Myocyte (in vitro differentiated cells): Measurements from ENCODE around the gene DOCK10. TPM values are rescaled to one million over a fixed set of nuclear protein-coding genes. Genes with fewer than 3 reads are reported as not detected.
A peak's percentile ranks its signal among the peaks of the same experiment; 100 is the strongest.
"Not testable (repeated sequence)": the region's sequence is repeated elsewhere in the genome, so short reads cannot be mapped to it uniquely, and the experiment has no call there.

Experiments used
- DNase-seq: peaks from one replicate; pipeline ENCODE4 v3.0.0-alpha.2; 2012; ENCODE audit warnings: low read depth
- total RNA-seq: library from RNA; depleted of rRNA; stranded (reverse); fragments of >200 nt; gene quantifications from 2 replicates; pipeline ENCODE4 v1.2.3, GENCODE V29; 2014

Gene DOCK10
- total RNA-seq, 1 donor from 2014 or later, result 16.5 TPM

DNA sequence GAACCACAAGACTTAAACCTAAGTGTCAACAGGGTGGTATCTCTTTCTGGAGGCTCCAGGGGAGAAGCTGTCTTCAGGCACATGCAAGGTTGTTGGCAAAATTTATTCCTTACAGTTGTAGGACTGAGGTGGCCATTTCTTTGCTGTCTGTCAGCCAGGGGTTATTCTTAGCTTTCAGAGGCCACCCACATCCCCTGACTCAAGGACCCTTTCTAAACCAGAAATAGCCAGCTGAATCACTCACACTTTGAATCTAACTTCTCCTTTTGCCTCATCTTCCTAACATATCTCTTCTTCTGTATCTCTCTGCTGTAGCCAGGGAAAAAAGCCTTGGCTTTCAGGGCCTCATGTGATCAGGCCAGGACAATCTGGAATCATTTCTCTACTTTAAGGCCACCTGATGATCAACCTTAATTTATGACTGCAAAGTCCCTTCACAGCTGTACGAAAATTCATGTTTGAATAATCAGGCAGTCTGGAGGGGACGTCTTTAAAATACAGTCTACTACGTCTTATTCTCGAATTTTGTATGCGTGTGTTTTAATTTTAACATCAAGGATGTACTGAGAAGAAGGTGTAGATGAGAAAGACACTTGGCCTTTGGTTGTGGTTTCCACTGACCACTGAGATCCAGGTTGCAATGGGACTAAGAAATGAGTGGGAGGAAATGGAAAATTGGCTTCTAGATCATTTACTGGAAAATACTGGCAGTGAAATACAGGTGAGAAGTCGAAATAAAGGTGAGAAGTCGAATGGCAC lies 90.4 kb downstream of the DOCK10 start:
- peak; percentile 15 for DNase-seq

GRCh38 chr2:224948859-224949258 lies 93.4 kb downstream of the DOCK10 start:
- no peak for DNase-seq

DNA sequence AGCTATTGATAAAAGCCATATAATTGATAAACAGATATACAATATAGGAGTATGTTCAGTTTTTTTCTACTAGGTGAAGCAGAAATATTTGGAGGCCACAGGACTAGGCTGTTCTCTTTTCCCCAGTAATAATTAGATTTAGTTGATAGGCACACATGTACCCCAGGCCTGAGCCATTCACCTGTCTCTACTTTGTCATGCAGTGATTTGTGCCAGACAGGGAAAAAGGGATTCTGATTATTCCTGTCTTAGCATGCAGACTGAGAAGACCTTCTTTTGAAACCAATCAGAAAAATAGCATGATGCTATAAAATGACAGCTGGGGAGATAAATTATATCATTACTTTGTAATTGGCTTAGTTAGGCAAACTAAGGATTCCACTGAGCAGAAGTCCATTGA lies 94.3 kb downstream of the DOCK10 start:
- DNase-seq, result no peak

GRCh38 chr2:224947566-224947965 lies 94.7 kb downstream of the DOCK10 start:
- no peak for DNase-seq

GRCh38 chr2:224946895-224947294 lies 95.4 kb downstream of the DOCK10 start:
- DNase-seq, result peak; percentile 52

DNA sequence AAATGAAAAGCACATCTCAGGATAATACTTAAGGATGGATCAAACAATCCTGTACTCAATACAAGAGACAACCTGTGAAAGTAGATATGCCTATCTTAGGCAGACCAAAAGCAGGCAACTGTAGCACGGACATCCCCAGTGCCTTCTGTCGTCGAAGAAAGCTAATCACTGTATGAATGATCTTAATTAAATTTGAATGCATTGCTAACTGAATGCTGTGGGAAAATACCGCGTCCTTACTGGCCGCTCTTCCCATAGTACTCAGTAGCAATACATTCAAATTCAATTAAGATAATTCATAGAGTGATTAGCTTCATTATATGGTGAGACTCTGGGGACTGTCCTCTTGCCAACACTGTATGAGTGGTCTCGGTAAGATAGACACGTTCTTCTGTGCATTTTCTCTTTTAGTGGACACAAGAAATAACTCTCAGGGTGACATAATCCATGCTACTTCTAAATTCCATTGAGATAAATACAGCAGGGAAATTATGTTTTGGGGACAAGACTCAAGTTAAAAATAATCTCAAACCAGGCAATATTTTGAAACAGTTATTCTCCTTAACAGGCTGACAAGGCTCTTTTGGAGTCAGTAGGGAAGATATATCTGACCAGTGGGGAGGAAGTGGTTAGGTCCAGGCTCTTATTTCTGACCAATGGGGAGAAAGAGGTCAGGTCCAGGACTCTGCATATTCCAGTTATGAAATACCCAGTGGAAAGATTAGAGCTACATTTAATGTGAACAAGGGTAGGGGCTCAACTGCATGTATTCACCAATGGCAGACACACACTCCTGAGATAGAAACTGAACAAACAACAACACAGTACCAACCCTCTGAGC lies 97.3 kb downstream of the DOCK10 start:
- DNase-seq, result peak; percentile 50

DNA sequence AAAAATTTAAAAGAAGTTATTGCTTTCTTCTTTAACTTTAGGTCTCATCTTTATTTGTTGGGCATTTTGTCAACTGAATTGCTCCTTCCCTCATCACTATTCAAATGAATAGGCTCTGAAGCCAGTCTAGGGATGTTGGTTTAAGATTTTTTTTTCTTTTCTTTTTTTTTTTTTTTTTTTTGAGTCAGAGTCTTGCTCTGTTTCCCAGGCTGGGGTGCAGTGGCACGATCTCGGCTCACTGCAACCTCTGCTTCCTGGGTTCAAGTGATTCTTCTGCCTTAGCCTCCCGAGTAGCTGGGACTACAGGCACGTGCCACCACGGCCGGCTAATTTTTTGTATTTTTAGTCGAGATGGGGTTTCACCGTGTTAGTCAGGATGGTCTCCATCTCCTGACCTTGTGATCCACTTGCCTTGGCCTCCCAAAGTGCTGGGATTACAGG lies 98.6 kb downstream of the DOCK10 start:
- DNase-seq, result not testable (repeated sequence)

DNA sequence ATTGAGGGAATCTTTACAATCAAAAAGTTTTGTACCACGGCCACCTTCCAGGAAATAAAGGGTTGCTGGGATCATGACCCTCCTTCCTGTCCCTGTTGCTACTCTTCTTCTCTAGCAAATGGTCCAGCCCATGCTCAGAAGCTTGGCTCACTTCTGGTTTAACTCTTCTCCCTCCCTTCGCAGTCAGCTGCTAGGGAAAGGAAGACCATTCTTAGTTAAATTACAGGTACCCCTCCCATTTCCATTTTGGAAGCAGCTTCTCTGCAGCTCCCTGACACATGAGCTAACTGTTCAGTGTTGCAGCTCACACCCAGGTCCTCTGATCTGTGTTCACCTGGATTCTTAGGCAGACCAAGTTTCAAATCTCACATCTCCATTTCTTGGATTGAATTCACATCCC lies 100.3 kb downstream of the DOCK10 start:
- DNase-seq, result no peak

GRCh38 chr2:224940618-224941017 lies 101.7 kb downstream of the DOCK10 start:
- DNase-seq, result no peak

DNA sequence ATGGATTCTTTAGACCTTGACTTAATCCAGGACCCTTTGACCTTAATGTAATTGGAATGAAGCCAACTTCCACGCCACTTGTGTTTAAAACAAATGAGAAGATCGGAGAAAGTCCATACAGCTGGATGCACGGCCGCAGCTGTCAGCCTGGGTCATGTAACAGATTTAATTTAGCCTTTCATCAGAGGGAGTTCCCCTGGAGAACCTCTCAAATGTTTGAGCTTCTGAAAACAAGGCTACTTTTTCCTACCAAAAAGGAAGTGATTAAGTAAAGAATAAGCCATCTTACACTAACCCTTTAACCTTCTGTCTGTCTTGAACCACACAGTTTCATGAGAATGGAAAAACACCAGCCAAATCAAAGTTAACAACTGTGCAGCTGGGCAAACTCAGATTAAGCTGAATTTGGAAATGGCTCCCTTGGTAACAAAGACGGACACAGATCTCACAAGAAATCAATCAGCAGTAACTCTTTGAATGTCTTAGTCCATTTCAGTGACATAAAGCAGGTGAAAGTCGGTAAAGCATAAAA lies 103.6 kb downstream of the DOCK10 start:
- peak; percentile 86 for DNase-seq

GRCh38 chr2:224937887-224938286 lies 104.4 kb downstream of the DOCK10 start:
- DNase-seq, result no peak

DNA sequence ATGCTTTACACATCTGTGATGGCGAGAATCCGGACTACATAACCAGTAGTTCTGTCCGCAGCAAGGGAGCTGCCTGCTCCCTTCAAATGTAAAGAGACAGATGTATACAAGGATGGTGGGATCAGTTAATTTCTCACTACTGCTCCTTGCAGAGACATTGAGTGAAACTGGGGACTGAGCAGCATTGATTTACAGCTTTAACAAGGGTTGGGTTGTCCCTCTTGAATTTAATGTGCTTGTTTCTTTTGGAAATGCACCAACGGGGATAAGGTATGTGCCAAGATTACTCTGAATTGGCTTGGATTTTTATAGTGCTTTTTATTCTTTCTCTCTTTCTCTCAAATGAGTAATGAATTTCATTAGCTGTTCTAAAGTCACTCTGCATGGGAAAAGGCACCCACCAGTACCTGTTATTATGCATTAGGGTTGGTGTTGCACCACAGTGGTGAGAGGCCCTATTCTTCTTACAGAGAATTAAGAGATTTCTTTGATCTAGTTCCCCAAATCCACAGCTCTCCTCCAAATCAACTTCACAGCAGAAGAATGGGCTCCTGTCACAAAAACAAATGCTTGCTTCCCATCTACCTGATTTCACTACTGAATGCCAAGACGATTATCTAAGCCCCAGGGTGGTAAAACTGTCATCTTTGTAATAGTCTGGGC lies 107.6 kb downstream of the DOCK10 start:
- DNase-seq, result no peak

DNA sequence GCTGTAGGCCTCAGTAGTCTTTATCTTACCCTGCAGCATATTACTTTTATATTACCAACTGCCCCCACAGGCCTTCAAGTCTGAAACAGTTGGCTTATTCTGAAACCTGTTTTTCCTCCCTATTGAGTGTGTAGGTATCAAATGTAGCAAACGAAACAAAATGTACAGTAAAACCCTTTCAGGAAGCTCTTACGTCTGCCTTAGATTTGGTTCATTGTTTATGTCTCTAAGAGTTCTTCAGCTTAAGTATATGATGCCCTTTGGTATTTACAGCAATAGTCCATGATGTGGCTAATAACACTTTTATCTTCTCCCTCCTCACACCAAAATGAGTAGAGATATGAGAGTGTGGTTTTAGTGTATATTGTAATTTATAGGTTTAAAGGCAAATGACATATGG lies 108.8 kb downstream of the DOCK10 start:
- no peak for DNase-seq

- DNase-seq, result no peak
Measured at GRCh38 chr2:224932522-224932921, 109.7 kb downstream of the DOCK10 start.

GRCh38 chr2:224931956-224932355 lies 110.3 kb downstream of the DOCK10 start:
- DNase-seq, result no peak

- DNase-seq, result no peak
Measured at GRCh38 chr2:224930990-224931389, 111.3 kb downstream of the DOCK10 start.

DNA sequence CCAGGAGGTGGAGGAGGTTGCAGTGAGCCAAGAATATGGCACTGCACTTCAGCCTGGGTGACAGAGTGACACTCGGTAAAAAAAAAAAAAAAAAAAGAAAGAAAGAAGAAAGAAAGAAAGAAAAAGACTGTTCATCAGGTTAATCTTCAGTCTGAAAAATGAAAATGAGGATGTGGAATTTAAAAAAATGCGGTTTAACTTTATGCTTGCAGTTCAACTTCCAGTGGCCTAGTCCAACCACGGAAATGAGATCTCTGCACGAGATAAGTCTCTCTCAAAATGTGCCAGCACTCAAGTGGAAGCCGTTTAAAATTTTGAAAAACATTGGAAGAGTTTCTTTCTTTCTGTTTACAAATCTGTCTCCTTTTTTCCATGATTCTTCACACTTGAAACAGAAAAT lies 112.1 kb downstream of the DOCK10 start:
- DNase-seq, result no peak

- no peak for DNase-seq
Measured at GRCh38 chr2:224929512-224929911, 112.8 kb downstream of the DOCK10 start.

DNA sequence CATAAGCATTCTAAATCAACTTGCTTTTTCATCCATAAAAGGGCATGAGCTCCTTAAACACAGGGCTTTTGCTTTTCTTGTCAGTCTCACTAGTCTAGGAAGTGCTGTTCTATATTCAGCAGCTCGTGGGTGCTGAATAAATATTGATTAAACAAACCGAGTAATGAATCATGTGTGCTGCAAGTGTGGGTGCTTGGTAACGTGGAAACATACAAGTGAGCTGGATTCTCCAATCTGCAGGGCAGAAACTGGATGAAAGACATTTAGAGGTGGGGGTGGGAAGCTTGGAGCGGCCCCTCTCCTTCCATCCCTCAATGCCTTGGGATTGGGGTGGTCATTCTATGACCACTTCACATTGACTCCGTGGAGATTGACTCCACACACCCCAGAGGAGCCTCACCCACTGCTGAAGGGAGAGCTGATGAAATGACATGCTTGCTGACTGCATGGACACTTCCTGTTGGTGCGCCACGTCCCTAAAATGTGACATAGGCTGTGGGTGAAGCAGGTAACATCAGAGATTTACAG lies 114.6 kb downstream of the DOCK10 start:
- no peak for DNase-seq

DNA sequence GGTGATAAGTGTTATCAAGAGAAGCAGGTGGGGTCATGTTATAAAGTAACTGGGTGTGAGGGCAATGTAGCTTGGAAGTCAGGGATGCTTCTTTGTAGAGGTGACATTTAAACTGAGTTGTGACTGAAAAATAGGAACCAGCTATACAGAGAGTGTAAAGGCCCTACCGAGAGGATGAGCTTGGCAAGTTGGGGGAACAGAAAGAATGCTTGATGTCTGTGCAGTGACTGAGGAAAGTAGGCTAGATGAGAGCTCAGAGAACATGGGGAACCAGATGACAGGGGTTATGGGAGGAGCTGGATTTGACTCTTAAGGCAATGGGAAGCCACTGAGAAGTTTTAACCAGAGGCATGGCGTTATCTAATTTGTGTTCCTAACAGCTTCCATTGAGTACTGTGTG lies 115.3 kb downstream of the DOCK10 start:
- no peak for DNase-seq

- DNase-seq, result no peak
Measured at GRCh38 chr2:224925810-224926100, 116.5 kb downstream of the DOCK10 start.
